Activated CD4-positive, alpha-beta T cell treated with anti-CD3 and anti-CD28 coated beads for 48 hours (primary cell): ENCODE measurements around the gene TM7SF3.

Experiments used
- DNase-seq: peaks from one replicate; pipeline ENCODE4 v3.0.0-alpha.2; 2020

Gene TM7SF3

DNA sequence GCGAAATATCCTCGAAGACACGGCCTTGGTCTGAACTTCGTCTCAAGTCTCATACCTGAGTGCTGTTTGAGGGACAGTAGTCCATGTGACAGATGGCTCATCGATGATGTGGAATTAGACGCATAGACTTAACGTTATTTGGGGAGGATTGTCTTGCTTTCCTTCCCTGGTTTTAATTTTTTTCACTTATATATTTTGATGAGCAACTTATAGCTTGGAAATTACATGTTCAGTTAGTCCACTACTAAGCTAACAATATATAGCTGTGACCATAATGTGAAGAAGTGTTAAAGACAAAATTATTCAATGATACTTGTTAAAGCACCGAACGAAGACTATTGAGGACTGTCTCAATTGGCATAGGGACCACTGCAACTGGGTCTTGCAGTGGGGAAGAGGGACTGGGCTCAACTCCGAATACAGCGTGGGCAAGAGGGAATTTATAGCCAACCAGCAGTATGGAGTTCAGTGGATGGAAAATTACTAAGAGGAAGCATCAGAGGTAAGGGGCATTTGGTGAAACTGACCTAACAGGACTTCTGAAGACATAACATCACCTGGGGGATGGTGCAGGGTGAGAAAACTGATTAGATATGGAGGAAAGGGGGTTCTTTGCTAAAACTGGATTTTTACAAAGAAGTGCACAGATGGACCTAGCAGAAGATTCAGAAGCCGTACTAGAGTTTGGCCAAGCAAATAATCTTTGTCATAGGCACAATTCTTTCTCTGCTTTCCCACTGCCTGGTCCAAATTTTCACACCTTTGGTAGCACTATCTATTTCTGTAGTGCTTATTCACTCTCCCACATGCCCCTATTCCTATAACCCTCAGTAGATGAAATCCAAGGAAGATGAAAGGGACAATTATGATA, 910 bp upstream of the TM7SF3 start:
- DNase-seq, result no peak

DNA sequence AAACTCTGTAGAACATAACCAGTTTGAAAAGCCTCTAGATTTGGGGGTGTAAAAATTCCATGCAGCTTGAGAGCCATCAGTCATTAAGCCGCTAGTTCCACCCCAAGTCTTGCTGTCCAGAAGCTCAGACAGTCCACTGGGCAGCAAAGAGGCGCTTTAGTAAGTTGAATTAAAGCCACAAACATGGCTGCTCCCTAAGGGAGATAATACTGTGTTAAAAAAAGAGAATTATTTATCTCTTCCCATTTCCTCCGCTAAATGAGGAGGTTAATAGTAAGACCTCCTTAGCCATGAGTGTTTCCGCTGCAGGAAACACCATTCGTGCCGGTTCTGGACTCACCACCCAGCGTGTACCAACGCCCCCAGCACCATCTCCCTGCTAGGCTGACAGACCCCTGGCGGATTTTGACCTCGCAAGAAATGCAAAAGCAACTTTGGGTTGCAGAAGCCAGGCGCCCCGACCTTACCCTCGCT, 536 bp downstream of the TM7SF3 start:
- DNase-seq, result no peak

DNA sequence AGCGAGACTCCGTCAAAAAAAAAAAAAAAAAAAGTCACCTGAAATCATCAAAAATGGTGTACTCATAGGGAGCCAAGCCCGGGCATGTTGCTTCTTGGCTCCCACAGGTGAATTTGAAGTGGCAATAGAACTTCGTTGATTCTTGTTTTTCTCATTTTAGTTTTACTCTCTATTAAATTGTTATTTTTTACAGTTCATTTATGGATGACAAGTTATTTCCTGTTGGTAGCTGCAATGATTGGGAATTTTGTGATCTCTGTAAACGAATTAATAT, 1.3 kb downstream of the TM7SF3 start:
- no peak for DNase-seq

DNA sequence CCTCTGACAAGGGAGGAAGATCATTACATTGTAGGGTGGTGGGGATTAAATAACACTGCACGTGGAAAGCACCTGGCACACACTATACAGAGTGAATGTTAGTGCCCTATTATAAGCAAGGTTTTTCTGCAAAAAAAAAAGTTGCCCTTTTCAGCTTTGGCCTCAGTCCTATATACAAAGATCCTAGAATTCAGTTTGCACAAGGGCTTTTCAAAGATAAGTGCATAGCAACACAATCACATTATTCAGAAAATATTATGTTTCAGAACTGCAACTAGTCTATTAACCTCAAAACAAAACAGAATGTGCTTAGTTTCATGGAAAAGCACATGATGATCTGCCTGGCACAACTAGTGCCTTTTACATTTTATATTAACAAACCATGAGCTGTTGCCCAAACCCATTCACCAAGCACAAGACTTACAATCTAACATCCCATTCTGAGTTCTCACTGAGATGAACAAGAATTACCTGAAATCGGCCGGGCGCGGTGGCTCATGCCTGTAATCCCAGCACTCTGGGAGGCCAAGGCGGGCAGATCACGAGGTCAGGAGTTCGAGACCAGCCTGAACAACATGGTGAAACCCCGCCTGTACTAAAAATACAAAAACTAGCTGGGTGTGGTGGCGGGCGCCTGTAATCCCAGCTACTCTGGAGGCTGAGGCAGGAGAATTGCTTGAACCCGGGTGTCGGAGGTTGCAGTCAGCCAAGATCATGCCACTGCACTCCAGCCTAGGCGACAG, 1.8 kb downstream of the TM7SF3 start:
- no peak for DNase-seq

DNA sequence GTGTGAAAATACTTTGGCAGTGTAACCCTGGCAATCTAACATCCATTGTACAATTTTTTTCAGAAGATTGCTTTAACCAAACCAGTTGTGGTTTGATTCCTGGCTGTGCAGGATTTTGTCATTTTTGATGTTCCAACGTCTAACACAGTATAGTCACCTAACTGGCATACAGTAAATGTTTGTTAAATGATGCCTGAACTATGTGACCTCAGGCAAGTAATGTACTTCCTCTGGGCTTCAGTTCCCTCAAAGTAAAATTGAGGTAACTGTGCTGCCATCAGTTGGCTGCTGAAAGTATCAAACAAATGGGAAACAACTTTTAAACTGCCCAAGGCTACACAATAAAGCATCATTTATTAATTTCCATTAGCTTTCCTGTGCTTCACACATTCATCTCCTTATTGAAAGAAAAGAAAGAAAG, 4.3 kb downstream of the TM7SF3 start:
- DNase-seq, result no peak

DNA sequence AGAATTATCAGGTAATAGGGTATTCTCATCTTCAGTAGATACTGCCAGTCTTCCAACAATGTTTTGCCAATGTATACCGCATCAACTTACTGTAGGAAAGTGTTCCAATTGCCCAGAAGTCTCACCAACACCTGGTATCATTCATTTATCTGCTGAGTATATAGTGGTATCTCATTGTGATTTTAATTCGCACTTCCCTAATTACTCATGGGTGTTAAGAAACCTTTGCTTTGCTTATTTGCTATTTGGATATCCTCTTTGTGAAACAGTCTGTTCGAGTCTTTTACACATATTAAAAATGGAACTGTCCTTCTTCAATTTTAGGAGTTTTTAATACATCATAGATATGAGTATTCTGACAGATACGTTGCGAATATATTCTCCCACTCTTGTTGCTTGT, 6.1 kb downstream of the TM7SF3 start:
- no peak for DNase-seq

DNA sequence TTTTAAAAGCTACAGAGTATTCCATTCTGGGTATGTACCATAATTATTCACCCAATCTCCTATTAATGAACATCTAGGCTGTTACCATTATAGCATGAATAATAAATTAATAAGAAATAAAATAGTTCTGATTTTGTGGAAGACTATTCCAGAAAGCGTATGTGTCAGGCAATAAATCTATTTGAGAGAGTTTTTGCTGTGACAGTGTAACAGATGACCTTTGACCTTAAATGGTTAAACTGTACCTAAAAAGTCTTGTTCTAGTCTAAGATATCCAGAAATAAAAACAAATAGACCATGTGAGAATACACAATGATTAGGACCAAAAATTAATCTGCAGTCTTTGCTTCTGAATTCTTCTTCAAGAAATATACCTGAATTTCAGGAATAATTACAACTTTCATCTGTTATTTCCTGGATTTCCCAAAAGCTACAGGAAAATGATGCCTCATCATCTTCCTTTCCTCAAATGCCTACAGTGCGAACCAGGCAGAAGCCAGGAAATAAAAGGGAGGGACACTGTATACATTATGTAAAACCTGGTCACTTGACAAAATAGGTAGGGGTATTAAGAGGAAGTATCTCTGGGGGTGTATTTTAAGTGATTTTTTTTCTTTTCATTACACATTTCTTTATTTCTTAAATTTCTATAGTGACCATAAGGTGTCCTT, 7.3 kb downstream of the TM7SF3 start:
- no peak for DNase-seq

DNA sequence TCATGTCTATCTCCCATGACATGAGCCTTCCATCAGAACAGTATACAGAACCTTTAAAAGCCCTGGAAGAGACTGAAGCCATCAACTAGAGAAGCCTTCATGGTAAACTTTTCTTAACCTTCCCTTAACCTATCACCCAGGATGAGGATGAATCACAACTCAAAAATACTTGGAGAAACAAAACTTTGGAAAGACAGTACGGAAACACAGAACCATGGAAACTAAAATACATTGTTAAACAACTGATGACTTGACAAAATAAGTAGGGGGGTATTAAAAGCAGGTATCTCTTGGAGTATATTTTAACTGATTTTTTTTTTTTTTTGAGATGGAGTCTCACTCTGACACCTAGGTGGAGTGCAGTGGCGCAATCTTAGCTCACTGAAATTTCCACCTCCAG, 8.7 kb downstream of the TM7SF3 start:
- no peak for DNase-seq

DNA sequence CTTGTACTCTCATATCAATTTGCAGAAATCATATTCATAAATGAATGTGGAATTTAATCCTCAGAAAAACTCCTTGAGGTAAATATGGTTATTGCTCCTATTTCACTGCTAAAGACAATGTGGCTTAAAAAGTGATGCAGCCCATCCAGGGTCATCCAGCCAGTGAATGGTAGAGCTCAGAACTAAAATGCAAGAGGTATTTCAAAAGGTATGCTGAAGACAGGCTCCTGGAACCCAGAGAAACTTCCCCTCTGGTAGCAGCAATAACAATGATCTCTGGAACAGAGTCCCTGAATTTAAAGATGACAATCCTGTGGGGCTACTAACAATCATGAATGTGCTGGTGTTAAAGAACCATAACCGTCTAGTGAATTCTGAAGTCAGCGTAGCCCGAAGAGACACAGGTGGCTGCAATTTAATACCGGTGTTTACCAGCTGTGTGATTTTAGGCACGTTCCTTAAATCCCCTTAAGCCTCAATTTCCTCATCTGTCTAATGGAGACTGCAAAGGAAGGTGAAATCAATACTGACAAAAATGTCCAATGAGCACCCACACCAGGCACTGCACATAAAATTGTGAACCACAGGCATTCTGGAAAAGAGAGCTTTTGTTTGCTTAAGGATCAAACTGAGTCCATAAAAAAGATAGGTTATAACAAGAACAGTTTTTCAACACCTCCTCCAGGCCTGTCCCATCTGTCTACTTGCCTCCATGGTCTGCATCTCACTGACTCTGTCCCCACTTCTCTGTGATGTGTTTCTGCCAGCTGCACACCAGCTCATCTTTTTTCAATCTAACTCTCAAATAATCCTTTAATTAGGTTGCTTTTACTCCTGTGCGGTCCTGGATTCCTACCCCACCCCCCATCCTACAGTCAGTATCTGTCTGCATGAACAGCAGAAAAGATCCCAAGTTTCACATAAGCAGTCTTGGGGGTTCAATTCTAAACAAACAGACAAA, 10.5 kb downstream of the TM7SF3 start:
- DNase-seq, result no peak

DNA sequence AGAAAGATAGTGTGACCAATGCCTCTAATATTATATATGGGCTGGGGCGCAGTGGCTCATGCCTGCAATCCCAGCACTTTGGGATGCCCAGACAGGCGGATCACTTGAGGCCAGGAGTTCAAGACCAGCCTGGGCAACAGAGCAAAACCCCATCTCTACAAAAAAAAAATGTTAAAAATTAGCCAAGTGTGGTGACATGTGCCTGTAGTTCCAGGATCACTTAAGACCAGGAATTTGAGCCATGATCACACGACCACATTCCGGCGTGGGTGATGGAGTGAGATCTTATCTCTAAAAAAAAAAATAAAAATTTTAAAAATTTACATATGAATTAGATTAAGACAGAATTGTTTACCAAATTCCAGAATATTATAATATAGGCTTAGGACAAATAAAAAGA, 12.0 kb downstream of the TM7SF3 start:
- no peak for DNase-seq

DNA sequence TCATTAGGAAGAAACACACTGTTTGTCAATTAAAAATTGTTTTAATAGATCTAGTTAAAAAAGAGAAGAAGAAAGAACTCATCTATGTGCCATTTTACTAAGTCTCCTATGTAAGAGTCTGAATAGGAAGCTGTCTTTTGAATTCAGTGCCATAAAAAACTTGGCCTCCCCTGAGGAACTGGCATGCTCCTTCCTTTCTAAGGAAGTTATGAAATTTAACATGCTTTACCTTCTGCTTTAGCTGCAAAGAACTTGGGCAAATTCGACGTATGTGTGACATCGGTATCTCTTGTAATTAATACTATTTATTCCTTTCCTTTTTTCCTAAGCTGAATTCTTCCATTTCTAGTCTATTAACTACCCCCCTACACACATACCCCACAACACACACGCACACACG, 12.5 kb downstream of the TM7SF3 start:
- no peak for DNase-seq

DNA sequence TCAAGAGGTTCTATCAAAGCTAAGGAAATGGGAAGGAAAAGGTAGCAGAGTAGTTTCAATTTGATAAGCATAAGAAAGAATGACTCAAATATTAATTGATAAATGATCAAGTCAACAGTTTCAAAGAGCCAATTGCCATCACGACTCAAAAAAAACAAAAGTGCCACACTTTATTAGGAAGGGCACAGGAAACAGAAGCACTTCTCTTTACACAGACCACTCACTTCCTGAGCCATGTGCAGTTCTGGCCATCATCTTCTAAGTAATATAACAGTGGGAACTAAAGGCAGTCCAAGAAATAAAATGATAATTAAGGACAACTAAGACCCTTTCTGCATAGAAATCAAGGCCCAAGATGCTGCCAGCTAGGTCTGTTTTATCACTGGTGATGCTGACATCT, 13.2 kb downstream of the TM7SF3 start:
- no peak for DNase-seq

DNA sequence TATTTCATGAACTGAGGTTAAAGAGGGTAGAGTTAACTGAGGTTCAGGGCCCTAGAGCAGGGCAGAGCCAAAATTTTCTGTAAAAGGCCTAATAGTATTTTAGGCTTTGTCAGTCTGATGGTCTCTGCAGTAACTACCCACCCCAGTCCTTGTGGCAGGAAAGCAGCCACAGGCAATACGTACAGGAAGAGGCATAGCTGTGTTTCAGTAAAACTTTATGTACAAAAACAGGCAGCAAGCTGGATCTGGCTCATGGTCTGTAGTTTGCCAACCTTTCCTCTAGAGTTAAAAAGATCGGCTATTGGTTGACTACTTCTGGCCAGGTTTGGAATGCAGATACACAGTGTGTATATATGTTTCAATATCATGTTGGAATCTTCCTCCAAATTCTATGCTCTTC, 17.2 kb downstream of the TM7SF3 start:
- no peak for DNase-seq

DNA sequence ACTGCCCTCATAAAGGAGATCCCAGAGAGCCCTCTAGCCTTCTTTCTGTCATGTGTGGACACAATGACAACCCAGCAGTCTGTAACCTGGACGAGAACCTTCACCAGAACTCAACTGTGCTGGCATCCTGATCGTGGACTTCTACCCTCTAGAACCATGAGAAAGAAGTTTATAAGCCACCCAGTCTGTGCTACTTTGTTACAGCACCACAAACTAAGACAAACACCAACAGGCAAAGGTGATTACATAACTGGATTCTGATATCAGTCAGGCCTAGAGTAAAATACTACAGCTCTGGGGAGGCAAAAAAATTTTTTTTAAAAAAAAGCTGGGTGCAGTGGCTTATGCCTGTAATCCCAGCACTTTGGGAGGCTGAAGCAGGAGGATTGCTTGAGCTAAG, 18.5 kb downstream of the TM7SF3 start:
- no peak for DNase-seq

DNA sequence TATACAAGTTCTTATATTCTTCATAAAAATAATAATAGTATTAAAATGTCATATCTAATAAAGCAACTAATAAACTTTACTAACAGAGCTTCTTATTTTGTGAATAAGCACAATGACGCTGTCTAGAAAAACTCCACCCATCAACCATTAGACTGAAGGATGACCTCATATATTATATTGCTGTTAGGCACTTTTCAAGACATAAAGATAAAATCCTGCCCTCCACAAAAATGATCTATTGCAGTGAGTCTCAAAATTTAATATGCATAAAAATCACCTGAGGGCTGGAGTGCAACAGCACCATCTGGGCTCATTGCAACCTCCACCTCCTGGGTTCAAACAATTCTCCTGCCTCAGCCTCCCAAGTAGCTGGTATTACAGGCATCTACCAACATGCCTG, 20.1 kb downstream of the TM7SF3 start:
- no peak for DNase-seq

DNA sequence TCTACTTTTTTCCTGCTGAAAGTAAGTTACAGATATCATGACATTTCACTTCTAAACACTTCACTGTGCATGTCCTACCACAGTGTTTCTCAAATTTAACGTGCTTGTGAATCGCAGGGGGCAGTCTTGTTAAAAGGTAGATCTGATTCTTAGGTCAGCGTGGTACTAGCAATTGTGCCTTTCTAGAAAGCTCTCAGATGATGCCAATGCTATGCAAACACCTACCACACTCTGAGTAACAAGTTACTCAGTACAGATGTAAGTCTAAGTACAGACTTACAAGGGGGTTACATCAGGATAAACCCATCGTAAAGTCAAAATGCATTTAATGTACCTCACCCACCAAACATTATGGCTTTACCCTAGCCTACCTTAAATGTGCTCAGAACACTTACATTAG, 22.4 kb downstream of the TM7SF3 start:
- no peak for DNase-seq

DNA sequence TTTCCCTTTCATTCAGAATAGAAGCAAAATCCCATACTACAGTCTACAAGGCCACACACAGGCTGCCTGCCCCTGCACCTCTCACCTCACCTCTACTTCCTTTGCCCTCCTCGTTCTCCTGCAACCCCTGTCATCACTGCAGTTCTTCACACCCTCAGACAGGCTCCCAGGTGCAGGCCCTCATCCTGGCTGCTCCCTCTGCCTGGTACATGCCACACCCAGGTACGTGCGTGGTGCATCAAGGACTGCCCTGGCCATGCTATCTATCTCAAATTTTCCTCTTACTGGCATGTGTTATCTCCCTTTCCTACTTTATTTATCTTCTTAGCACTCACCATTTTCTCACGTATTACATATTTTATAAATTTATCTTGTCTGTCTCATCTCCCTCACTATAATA, 24.3 kb downstream of the TM7SF3 start:
- no peak for DNase-seq

DNA sequence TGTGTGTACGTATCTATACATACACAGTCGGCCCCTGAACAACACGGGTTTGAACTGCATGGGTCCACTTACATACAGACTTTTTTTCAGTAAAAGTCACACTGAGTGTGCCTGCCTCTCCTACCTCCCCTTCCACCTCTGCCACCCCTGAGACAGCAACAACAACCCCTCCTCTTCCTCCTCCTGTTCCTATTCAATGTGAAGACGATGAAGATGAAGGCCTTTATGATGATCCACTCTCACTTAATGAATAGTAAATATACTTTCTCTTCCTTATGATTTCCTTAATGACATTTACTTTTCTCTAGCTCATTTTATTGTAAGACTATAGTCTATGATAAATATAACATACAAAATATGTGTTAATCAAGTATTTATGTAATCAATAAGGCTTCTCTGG, 25.5 kb downstream of the TM7SF3 start:
- no peak for DNase-seq

DNA sequence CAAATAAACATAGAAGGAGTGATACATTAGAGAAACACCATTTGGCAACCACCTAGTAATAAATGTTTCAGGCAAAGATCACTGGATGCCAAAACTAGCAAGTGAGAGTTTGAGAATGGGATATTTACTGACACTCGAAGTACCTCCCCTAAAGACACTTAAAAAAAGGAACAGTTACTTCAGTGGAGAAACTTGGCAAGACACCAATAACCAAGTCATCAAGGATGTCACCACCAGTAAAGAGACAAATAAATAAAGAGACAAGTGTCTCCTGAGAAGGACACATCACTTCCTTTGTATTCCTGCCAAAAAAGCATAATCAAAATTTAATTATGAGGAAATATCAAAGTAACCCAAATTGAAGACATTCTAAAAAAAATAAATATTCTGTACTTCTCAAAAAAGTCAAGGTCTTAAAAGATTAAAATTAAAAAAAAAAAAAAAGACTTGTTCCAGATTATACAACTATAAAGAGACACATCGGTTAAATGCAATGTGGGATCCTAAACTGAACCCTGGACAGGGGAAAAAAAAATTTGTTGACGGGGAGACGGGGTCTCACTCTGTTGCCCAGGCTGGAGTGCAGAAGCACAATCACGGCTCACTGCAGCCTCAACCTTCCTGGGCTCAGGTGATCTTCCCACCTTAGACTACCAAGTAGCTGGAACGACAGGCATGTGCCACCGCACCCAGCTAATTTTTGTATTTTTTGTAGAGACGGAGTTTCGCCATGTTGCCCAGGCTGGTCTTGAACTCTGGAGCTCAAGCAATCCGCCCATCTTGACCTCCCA, 26.4 kb downstream of the TM7SF3 start:
- DNase-seq, result no peak

DNA sequence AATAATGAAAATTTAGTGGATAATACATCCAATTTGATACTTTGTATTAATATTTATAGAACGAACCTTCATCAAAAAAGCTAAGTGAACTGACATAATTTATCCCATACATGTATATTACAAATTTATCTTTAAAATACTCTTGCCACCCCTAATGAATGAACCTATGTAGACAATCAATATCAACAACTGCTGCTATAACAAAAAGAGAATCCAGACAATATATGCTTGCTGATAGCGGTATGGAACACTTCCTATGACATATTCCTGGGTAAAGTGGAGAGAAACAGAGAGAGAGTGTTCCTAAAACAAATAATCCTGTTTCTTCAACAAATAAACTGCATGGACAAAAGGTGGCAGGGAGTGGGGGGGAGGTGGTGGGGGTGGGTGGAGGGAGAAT, 31.3 kb downstream of the TM7SF3 start:
- DNase-seq, result no peak

DNA sequence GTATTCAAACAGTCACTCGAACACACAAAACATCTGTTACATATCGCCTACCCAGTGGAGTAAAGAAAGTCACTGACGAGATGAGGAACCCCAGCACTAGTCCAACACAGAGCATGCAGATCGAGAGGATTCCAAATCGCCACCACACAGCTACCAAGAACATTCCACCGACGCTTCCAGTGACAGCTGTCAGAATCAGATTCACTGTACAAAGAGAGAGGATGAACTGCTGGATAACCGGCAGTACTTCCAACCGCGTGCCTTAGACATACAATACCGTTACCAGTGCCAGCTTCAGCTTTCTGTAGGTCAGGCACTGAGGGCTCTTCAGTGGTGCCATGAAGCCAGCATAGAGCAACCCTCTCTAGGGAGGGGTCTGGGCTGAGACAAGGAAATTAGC, 34.5 kb downstream of the TM7SF3 start:
- DNase-seq, result no peak

DNA sequence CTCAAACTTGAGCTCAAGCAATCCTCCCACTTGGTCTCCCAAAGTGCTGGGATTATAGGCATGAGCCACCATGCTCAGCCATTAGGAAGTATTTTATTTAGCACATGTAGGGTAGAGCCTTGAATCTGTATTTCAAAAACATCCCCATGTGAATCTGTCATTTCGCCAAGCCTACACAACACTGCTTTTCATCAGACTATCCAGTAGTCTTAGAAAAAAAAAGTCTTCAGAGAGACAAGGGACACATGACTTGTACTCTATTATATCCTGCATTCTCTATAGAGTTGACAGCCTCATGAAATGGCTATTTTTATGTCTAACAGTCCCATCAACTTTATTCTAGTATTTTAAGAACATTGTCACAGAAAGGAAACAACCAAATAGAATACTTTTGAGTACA, 35.4 kb downstream of the TM7SF3 start:
- DNase-seq, result no peak
